HG03432 (cell line): ENCODE results near the gene KCNQ5.
"Not testable (repeated sequence)": the region's sequence is repeated elsewhere in the genome, so short reads cannot be mapped to it uniquely, and the experiment has no call there.

Source experiments
- ATAC-seq: cut with Tn5 transposase; IDR thresholded peaks from one replicate; pipeline ENCODE4 v1.9.1; 2021; ENCODE audit warnings: mild to moderate bottlenecking, moderate library complexity; ENCODE audit not compliant: unreplicated experiment

KCNQ5 gene

GRCh38 chr6:72890671-72891070 lies 268.8 kb downstream of the KCNQ5 start:
- no peak for ATAC-seq

GRCh38 chr6:72892901-72893300 lies 271.0 kb downstream of the KCNQ5 start:
- ATAC-seq: no peak

DNA sequence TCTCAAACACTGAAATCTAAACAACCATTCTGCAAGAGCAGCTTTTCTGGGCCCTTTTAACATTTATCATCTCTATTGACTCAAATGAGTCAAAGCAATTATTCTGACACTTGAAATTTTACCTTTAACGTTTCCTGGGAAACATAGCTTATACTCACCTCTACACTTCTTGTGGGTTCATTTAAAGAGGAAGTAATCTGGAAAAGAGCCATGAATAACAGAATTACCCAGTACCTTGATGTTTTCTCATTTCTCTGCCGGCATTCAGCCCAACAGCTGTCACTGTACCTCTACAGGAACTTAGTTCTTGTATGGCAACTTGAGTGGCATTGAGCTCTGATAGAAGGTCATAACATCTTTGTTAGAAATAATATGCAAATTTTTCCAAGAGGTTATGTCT lies 272.2 kb downstream of the KCNQ5 start:
- no peak for ATAC-seq

GRCh38 chr6:72898313-72898712 lies 276.4 kb downstream of the KCNQ5 start:
- not testable (repeated sequence) for ATAC-seq

GRCh38 chr6:72905705-72906478 lies 284.0 kb downstream of the KCNQ5 start:
- no peak for ATAC-seq

GRCh38 chr6:72911463-72912155 lies 289.7 kb downstream of the KCNQ5 start:
- no peak for ATAC-seq

- no peak for ATAC-seq
Measured at GRCh38 chr6:72913797-72914196, 291.9 kb downstream of the KCNQ5 start.

DNA sequence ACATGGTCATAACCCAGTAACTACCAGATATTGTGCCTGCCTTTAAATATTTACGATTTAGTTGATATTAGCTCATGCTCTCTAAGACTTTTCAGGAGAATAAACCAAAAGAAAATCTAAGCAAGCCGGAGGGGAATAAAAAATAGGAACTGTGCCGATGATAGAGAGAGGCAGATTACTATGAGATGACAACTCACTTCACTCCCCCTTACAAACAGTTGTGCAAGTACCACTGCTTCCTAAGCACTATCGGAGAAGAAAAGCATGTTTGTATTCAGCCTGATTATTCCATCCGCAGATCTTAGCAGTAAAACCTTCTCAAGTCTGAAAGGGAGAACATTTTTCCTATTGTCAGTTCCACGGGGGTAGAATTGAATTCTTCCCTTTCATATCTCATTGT lies 294.4 kb downstream of the KCNQ5 start:
- ATAC-seq: no peak

- ATAC-seq: no peak
Measured at GRCh38 chr6:72916906-72917305, 295.0 kb downstream of the KCNQ5 start.

- ATAC-seq: no peak
Measured at GRCh38 chr6:72922401-72922800, 300.5 kb downstream of the KCNQ5 start.

DNA sequence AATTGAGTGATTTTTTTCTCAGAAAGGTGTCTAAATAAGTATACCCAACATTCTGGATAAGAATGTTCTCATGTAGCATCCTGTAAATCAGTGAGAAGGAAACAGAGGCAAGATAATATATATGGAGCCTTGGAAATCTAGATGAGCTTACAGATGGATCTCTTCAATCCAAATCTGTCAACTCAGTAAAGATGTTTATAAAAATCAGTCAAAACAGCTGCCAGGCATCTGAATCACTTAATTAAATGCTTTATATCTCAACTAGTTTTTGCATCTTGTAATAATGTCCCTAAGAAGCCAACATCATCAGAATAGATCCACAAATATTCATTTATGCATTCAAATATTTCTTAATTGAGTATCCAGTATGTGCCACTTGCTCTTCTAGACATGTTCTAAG lies 303.3 kb downstream of the KCNQ5 start:
- no peak for ATAC-seq

GRCh38 chr6:72930556-72931132 lies 308.8 kb downstream of the KCNQ5 start:
- no peak for ATAC-seq

GRCh38 chr6:72931325-72931887 lies 309.5 kb downstream of the KCNQ5 start:
- ATAC-seq: no peak

GRCh38 chr6:72933233-72933632 lies 311.4 kb downstream of the KCNQ5 start:
- no peak for ATAC-seq

DNA sequence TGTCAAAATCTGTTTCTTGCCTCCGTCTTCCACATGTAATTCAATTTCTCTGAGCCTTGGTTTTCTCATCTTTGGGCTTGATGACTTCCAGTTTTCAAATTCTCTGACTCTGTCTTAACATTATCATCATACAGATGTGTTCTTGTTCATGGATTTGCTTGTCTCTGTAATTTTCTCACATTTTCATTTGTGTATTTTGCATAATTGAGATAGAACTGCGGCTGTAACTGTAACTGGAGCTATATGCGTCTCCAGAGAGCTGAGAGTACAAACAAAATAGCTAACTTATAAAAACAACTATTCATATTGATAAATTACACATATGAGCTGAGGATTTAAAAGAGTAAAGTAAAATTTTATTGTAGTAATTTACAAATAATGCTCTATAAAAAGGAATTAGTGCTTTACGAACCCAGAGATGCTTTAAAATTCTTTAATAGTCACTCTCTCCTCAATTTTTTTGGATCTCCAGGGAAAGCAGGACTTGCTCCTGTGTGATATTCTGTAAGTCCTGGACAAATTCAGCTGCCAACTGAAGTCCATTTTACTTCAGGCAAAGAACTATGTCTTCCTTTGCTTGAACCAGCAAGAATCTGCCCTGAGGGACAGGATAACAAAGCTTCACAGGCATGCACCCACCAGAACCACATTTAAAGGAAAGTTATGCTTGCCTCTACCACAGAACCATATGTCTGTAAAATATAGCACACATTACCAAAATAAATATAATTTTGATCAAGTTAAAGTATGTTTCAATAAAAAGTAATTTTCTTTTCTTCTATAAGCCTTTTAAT lies 315.1 kb downstream of the KCNQ5 start:
- no peak for ATAC-seq

- ATAC-seq: no peak
Measured at GRCh38 chr6:72938104-72938503, 316.2 kb downstream of the KCNQ5 start.

GRCh38 chr6:72939004-72939403 lies 317.1 kb downstream of the KCNQ5 start:
- no peak for ATAC-seq

DNA sequence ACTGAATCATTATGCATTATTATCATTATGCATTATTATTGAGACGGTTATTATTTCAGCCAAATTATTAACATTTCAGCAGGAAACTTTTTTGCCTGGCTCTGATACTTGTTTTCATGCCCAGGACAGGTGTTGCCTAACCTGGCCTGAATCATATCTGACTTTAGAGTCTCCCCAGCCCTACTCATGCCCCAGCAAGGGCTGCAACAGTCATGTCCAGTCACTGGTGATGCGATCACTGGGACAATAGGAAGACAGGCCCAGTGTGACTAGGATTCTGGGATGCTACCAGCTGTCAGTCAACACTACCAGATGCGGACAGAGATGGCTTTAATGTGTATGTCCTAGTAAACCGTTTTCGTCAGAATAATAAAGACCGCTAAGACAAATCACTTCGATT lies 318.4 kb downstream of the KCNQ5 start:
- no peak for ATAC-seq

DNA sequence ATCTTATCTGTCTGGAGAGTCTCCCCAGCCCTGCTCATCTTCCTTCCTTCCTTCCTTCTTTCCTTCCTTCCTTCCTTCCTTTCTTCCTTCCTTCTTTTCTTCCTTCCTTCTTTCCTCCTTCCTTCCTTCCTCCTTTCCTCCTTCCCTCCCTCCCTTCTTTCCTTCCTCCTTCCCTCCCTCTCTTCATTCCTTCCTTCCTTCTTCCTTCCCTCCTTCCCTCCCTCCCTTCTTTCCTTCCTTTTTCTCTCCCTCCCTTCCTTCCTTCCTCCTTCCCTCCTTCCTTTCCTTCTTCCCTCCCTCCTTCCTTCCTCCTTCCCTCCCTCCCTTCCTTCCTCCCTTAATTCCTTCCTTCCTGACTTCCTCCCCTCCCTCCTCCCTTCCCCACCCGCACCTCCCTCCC lies 319.4 kb downstream of the KCNQ5 start:
- no peak for ATAC-seq

DNA sequence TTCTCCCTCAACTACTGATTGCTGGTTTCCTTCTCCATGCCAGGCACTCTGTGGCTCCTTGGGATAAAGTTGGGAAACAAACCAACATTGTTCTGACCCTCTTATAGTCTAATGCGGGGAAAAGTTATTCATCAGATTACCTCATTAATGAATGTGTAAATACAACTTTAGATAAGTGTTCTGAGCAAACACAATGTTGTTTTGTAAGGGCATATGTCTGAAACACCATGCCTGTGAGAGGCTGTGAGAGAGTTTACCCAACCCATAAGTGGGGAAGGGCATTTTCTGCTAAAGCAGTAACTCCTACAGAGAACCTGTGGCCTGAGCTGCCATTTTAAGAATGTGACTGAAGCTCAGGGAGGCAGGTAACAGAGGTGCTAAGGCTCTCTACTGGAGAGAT lies 319.9 kb downstream of the KCNQ5 start:
- ATAC-seq: no peak

GRCh38 chr6:72943699-72944098 lies 321.8 kb downstream of the KCNQ5 start:
- no peak for ATAC-seq
